ENCODE results near the gene AGO1.
"Not testable (repeated sequence)": the region's sequence is repeated elsewhere in the genome, so short reads cannot be mapped to it uniquely, and the experiment has no call there.

AGO1 gene

DNA sequence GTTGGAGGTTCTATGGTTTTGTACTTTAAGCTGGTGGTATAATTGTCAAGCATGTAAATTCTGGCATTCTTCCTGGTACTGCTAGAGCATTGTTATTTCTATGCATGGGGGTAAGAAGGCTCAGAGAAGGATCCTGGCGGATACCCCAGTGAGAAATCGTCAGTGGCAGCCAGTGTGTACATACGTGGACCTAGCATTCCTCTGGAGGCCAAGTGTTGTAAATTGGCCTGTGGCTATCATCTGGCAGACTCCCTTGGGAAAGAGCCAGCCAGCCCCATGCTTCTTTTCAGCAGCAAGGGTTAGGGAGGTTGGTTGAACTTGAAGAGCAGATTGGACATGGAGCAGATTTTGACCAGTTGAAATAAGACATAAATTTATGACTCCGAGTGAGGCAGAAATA, 42.7 kb downstream of the AGO1 start:
- DNase-seq = no peak

DNA sequence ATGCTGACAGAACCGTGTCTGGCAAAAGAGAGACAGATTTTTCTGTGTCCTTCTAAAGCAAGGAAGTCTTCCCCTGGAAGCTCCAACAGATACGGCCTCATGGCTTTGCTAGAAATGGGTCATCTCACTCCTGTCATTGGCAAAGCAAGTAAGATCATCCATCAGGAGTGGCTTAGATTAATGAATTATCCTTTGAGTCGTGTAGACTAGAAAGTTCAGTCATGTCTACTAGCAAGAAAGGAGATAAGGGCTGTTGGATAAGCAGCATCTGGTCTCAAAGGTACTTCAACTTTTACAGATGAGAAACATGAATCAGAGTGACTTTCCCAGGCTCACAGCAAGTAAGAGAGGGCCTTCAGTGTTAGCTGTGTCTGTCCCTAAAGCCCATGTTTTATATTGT, 44.5 kb downstream of the AGO1 start:
- no peak for DNase-seq

- DNase-seq = no peak
Observed at GRCh38 chr1:35929730-35930592, 47.0 kb downstream of the AGO1 start.

DNA sequence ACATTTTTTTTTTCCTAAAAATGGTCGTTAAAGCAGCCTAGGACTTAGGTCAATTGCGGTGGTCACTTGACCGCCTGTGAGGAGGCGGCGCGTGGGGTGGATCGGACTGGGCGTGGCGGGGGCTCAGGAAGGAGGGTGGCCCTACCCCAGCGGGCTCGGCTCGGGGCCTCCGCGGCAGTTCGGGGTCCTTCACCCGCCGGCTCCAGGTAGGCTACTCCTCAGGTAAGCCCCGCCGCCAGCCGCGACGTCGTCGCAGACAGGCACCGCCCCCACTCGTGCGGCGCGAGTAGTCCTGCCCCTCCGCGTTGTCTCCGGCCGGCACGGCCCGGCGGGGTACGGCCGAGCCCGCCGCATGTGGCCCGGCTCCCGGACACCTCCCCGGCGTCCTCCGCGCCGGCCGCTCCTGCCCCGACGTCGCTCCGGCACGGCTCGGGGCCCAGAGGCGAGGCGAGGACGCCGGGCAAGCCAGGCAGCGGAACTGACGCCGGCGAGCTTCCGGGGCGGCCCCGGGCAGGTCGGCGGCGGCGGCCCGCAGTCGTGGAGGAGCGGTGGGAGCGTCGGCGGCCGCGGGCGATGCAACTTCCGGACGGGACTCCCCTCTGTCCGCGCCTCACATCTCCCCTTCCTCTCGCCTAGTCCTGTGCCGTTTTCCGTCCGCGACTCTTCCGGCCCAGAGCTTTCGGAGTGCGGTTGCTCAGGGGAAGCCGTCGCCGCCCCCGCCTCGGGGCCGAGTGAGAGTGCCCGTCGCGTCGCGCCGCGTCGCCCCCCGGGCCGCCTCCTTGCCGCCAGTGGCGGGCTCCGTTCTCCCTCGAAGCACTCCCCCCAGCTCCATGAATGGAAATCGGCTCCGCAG, 47.8 kb downstream of the AGO1 start, which contains the start of gene AGO3:
AGO3 (plus strand) TSS at position 513 of the 853 bp plus-strand sequence; CDS start at position 835, 322 bp downstream.
- peak; percentile 37 for DNase-seq

- DNase-seq = no peak
Observed at GRCh38 chr1:35931446-35932157, 48.6 kb downstream of the AGO1 start.

- no peak for DNase-seq
Observed at GRCh38 chr1:35932158-35932636, 49.2 kb downstream of the AGO1 start.

- no peak for DNase-seq
Observed at GRCh38 chr1:35932941-35933340, 49.9 kb downstream of the AGO1 start.

GRCh38 chr1:35935442-35936388, 52.7 kb downstream of the AGO1 start:
- no peak for DNase-seq

DNA sequence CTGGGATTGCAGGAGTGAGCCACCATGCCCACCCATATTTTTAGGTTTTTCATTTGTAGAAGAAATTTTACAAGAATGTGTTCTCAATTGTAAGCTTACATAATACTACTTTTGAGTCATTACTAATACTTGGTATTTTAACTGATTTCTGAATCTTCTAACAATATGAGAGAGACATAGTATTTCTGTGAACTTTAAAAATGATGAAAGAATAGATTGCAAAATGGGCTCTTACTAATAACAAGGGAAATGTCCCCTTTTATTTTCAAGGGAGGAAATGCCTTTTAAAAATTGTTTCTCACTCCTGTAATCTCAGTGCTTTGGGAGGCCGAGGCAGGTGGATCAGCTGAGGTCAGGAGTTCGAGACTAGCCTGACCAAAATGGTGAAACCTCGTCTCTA, 53.8 kb downstream of the AGO1 start:
- no peak for DNase-seq

DNA sequence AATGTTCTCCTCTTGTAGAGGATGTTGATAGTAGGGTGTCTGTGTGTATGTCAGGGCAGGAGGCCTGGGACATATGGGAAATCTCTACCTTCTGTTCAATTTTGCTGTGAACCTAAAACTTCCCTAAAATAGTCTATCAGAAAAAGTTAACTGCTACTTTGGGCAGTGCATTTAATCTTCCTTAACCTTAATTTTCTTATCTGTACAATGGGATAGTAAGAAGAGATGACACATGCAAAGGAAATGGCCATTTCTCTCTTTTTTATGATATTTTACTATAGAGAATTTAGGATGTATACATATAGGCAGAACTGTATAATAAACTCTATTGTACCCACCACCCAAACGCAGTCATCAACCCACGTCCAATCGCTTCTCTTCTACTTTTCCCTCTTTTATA, 56.5 kb downstream of the AGO1 start:
- no peak for DNase-seq

DNA sequence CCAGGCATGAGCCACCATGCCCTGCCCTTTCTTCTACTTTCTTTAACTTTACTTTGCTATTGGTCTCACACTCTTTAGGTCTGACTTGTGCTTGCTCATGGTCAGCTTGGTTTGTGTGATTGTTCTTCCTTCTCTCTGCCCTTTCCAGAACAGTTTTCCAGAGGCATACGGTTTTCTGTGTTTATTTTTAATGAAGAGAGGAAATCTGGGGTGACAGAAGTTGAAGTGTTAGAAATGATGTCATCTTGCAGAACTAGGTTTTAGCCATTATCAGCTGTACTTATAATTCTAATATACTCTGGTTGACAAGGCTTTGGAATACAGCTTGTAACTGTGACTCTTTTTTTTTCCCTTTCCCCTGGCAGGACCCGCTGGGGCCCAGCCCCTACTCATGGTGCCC, 62.3 kb downstream of the AGO1 start:
- DNase-seq = no peak

GRCh38 chr1:35947547-35947946, 64.5 kb downstream of the AGO1 start:
- no peak for DNase-seq

DNA sequence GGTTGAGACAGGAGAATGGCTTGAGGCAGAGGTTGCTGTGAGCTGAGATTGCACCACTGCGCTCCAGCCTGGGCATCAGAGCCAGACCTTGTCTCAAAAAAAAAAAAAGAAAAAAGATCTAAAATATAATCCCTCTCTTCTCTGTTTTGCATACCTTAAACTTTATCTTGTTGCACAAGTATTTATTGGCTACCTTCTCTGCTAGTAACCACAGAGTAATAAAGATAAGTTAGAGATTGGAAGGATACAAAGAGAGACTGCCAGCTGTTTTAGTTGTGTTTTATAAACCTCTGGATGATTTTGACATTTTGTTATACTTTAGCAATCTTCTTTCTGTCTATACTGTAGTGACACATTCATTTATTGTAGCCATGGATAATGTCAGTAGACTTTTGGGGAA, 75.5 kb downstream of the AGO1 start:
- DNase-seq = no peak

GRCh38 chr1:35959304-35959703, 76.3 kb downstream of the AGO1 start:
- DNase-seq = no peak

DNA sequence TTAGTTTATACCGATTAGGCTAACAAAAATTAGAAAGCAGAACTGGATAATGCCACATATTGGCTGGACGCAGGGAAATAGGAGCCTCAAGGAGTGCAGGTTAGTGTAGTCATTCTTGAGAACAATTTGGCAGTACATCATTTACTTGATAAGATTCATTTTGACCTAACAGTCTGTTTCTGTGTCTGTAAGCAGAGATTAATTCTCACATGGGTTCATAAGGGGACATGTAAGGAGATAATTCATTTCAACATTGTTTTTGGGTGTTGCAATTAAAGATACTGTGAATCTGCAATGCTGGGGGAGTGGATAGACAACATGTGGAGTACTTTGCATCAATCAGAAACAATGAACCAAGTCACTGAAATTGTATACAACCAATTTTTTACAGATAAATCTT, 79.9 kb downstream of the AGO1 start:
- no peak for DNase-seq

DNA sequence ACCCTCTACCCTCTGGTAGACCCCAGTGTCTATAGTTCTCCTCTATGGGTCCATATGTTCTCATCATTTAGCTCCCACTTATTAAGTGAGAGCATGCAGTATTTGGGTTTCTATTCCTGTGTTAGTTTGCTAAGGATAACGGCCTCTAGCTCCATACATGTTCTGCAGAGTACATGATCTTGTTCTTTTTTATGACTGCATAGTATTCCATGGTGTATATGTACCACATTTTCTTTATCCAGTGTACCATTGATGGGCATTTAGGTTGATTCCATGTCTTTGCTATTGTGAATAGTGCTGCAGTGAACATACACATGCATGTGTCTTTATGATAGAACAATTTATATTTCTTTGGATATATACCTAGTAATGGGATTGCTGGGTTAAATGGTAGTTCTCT, 81.3 kb downstream of the AGO1 start:
- not testable (repeated sequence) for DNase-seq

DNA sequence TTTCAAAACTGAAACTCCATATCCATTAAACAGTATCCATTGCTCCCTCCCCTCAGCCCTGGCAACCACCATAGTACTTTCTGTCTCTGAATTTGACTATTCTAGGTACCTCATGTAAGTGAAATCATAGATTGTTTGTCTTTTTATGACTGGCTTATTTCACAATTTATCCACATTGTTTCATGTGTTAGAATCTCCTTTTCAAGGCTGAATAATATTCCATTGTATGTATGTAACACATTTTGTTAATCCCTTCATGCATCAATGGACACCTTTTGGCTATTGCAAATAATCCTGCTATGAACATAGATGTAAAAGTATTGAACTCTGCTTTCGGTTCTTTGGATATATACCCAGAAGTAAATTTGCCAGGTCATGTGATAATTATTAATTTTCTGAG, 85.4 kb downstream of the AGO1 start:
- DNase-seq = no peak

GRCh38 chr1:35971601-35972000, 88.6 kb downstream of the AGO1 start:
- no peak for DNase-seq

DNA sequence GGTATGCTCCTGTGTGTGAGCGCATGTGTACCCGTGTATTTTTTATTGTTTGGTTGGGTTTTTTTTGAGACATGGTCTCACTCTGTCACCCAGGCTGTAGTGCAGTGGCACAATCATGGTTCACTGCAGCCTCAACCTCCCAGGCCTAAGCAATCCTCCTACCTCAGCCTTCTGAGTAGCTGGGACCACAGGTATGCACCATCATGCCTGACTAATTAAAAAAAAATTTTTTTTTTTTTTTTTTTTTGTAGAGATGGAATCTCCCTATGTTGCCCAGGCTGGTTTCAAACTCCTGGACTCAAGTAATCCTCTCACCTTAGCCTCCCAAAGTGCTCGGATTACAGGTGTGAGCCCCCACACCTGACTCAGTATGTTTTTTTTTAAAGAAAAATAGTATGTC, 89.6 kb downstream of the AGO1 start:
- DNase-seq = not testable (repeated sequence)

DNA sequence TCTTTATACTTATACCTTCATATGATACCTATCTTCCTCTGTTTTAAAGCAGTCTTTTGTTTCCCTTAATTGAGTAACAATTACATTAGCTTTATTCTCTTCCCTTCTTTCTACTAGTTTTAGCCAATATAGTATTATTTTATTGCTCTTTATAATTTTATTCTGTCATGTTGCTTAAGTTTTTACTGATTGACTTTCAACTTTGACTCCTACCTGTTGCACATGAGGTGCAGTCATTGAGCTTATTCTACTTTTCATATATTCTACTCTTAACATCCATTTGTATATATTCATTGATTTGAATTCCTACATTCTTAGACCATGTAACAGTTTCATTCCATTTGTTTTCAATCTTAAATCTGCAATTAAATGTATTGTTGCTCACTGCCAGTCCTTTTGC, 97.1 kb downstream of the AGO1 start:
- DNase-seq = no peak
